B cell (primary cell): ENCODE results near the gene PTPRN2. TPM values are rescaled to one million over a fixed set of nuclear protein-coding genes. Genes with fewer than 3 reads are reported as not detected.

Source experiments
- ATAC-seq: fragments of 200-7000 bp; cut with Tn5 transposase; one replicate; pipeline ENCODE4 v1.10.0; 2021; ENCODE audit warnings: low read depth, mild to moderate bottlenecking, moderate number of reproducible peaks, moderate library complexity
- CTCF ChIA-PET: fragments of 350-600 bp; sonication (Branson Sonifier 250); formaldehyde crosslinking; loops from one replicate; lab custom pipeline; 2021; ENCODE audit warnings: antibody characterized with exemption, inconsistent platforms; lab: Charles Lee
- POLR2A ChIA-PET: fragments of 350-600 bp; sonication (Branson Sonifier 250); formaldehyde crosslinking; loops from one replicate; lab custom pipeline; 2021; ENCODE audit warnings: antibody characterized with exemption; lab: Charles Lee
- DNase-seq: peaks from one replicate; pipeline ENCODE4 v3.0.0; 2013
- H2AFZ ChIP-seq: 2 replicates; pipeline ENCODE4 v1.6.1; 2012; ENCODE audit warnings: mild to moderate bottlenecking, low read depth, low read length; ENCODE audit not compliant: insufficient read depth, poor library complexity, severe bottlenecking
- H3K27ac ChIP-seq, 2 donors: 1 replicate in 1 of 2; 2 replicates in 1 of 2; pipeline ENCODE4 v1.5.1; 2012 to 2013; ENCODE audit warnings: low read length in 2 of 2, mild to moderate bottlenecking in 2 of 2, moderate library complexity in 1 of 2
- H3K27me3 ChIP-seq, 4 experiments: fragments of 200-600 bp in 1 of 4; sonication (generic) in 1 of 4; replicated peaks in 1 of 4; 1 replicate in 2 of 4; 2 replicates in 2 of 4; pipeline versions ENCODE4 v1.6.1 to v1.7.0; 2013 to 2016; ENCODE audit warnings: low read length in 3 of 4, mild to moderate bottlenecking in 2 of 4, mixed read lengths in 1 of 4, moderate library complexity in 1 of 4; ENCODE audit not compliant: insufficient read depth in 4 of 4, control insufficient read depth in 3 of 4; ENCODE audit errors: control extremely low read depth in 1 of 4
- H3K36me3 ChIP-seq, 2 experiments: replicated peaks in 1 of 2; 1 replicate in 1 of 2; 2 replicates in 1 of 2; pipeline versions ENCODE4 v1.6.1 to v1.7.1; 2013; ENCODE audit warnings: low read length in 1 of 2; ENCODE audit not compliant: insufficient read depth in 2 of 2, control insufficient read depth in 1 of 2; ENCODE audit errors: control extremely low read depth in 1 of 2, extremely low read depth in 1 of 2
- H3K4me1 ChIP-seq, 2 donors: fragments of 200-600 bp in 1 of 2; sonication (generic) in 1 of 2; 1 replicate in 1 of 2; 2 replicates in 1 of 2; pipeline versions ENCODE4 v1.5.1 to v1.6.1; 2013 to 2017; ENCODE audit warnings: low read length in 2 of 2; ENCODE audit not compliant: control insufficient read depth in 2 of 2, insufficient read depth in 2 of 2
- H3K4me2 ChIP-seq: replicated peaks from 2 replicates; pipeline ENCODE3; 2012; ENCODE audit warnings: mild to moderate bottlenecking, low read depth, low read length; ENCODE audit not compliant: poor library complexity, severe bottlenecking
- H3K4me3 ChIP-seq, 5 experiments: fragments of 200-600 bp in 1 of 5; sonication (generic) in 1 of 5; 1 replicate in 3 of 5; 2 replicates in 2 of 5; pipeline versions ENCODE4 v1.5.1 to v1.7.0; 2011 to 2016; ENCODE audit warnings: low read length in 4 of 5, mild to moderate bottlenecking in 4 of 5, low read depth in 2 of 5, control low read depth in 1 of 5, moderate library complexity in 1 of 5; ENCODE audit not compliant: insufficient read depth in 1 of 5; ENCODE audit errors: control extremely low read depth in 1 of 5, extremely low read depth in 1 of 5
- H3K79me2 ChIP-seq: fragments of 200-600 bp; sonication (generic); one replicate; pipeline ENCODE4 v1.6.0; 2016; ENCODE audit warnings: low read length; ENCODE audit not compliant: control insufficient read depth, insufficient read depth
- H3K9ac ChIP-seq: fragments of 200-600 bp; sonication (generic); 2 replicates; pipeline ENCODE4 v1.6.1; 2017; ENCODE audit warnings: mild to moderate bottlenecking, low read length, moderate library complexity
- H3K9me3 ChIP-seq, 3 donors: one replicate each; pipeline versions ENCODE4 v1.6.1 to v1.7.1; 2013; ENCODE audit warnings: low read length in 2 of 3; ENCODE audit not compliant: control insufficient read depth in 2 of 3, insufficient read depth in 1 of 3; ENCODE audit errors: control extremely low read depth in 1 of 3
- H4K20me1 ChIP-seq: 2 replicates; pipeline ENCODE4 v1.6.0; 2012; ENCODE audit warnings: mild to moderate bottlenecking, low read length; ENCODE audit not compliant: insufficient read depth, control insufficient read depth, poor library complexity, severe bottlenecking
- H3K27ac Mint-ChIP-seq: one replicate; pipeline ENCODE4 v1.8.0; 2021; ENCODE audit warnings: mixed read lengths
- H3K27me3 Mint-ChIP-seq: one replicate; pipeline ENCODE4 v1.8.0; 2021; ENCODE audit warnings: mixed read lengths
- H3K4me1 Mint-ChIP-seq: one replicate; pipeline ENCODE4 v1.8.0; 2021; ENCODE audit warnings: mixed read lengths
- H3K4me3 Mint-ChIP-seq: one replicate; pipeline ENCODE4 v1.8.0; 2021; ENCODE audit warnings: mixed read lengths
- H3K9me3 Mint-ChIP-seq: one replicate; pipeline ENCODE4 v1.8.0; 2022; ENCODE audit warnings: mixed read lengths; ENCODE audit not compliant: insufficient read depth
- EZH2 ChIP-seq: IDR thresholded peaks from 2 replicates; pipeline ENCODE4 v1.6.1; 2012; ENCODE audit warnings: borderline replicate concordance, low read depth, mild to moderate bottlenecking, moderate library complexity, low read length; ENCODE audit not compliant: insufficient read depth, poor library complexity, severe bottlenecking
- WGBS: methylation state at CpG from one replicate; pipeline ENCODE4 v1.1.5; 2013; ENCODE audit warnings: missing lambda C conversion rate; ENCODE audit not compliant: insufficient coverage; 5-methylcytosine and 5-hydroxymethylcytosine counted together
- intact Hi-C: fragments of 100-400 bp; cut with micrococcal nuclease; formaldehyde crosslinking; loops from one replicate; pipeline ENCODE4 v1.10.0; 2022
- polyA plus RNA-seq: library from polyadenylated mRNA; depleted of rRNA; stranded (reverse); fragments of >200 nt; gene quantifications from 2 replicates; pipeline ENCODE4 v1.2.3, GENCODE V29; 2012
- total RNA-seq, 2 donors: library from RNA; stranded (reverse); fragments of 120-200 nt in 1 of 2; gene quantifications; 1 replicate in 1 of 2; 2 replicates in 1 of 2; pipeline versions ENCODE4 v1.2.3 to v1.2.4, GENCODE V29; 2013 to 2022
- TF ChIP-seq, protein P1 (sequence below): fragments of 200-600 bp; IDR thresholded peaks from one replicate; pipeline ENCODE4 v1.8.0; 2022; ENCODE audit warnings: antibody characterized with exemption, mild to moderate bottlenecking

The PTPRN2 gene
- total and polyA plus RNA-seq, 2 donors (not counting 1 experiment from before 2014, with no cell fraction given), result 2.0 to 5.0 TPM

DNA sequence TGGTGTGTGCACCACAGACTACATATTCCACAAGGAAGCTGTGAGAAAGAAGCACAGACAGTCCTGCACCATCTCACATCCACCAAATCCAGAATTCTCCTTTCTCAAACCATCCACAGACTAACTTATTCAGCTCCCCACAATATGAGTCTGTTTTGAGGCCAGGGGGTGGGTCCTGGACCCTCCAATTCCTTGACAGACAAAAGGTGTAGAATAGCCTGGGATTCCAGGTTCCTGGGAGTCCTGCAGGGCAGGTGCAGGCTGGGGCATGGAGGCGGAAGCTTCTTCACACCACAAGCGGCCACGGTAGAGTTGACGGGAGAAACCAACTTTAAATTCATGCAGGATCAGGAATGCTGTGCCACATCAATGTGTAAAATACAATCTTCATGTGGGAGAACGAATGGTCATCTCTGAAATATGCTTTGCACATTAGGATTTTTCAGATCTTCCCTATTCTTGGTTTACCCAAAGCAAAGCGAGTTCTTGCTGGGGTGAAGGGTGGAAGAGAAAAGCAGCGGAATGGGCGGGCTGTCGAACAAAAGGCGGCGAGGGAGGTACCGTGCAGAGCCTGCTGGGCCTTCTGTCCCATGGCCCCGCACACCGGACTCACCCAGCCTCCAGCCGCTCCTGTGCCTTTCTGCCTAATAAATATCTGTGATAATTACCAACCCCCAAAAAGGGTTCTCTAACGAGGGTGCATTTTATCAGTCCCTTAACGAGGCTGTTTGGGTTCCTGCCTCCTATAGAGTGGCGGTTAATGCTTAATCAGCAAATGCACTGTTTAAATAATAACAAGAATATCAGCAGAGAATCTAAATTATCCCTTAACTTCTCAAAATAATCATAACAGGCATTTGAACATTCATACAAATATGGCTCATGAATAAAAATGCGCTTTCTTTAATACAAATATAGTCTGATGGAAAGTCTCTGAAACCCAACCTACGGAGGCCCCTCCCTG is 736.9 kb downstream of the PTPRN2 start:
- Mint-ChIP-seq H3K9me3 (no peaks in the 10 kb centered on the region), H3K4me3 (no peak overlapping the region), H3K27me3 (no peaks in the 10 kb centered on the region), H3K4me1 (peaks cover 15% of the 10 kb centered on the region), H3K27ac (peak overlapping the region; percentile 41)
- Histone ChIP-seq H3K36me3 (no peaks in the 10 kb centered on the region), H3K27me3 (no peaks in the 10 kb centered on the region), H3K9me3 (peaks cover 0 to 38% (median 0%) of the 10 kb centered on the region in 3 donors), H4K20me1 (no peaks in the 10 kb centered on the region), H3K4me2 (no peak overlapping the region), H3K9ac (no peak overlapping the region), H3K4me3 (no peak overlapping the region), H3K79me2 (no peaks in the 10 kb centered on the region), H3K27ac (no peak overlapping the region), H2AFZ (peak overlapping the region; percentile 57), H3K4me1 (peaks cover 0 to 29% of the 10 kb centered on the region in 2 donors)
- POLR2A ChIA-PET, result no interaction called here
- ATAC-seq (no peak), DNase-seq (no peak)
- intact Hi-C loops, result no loop called here
- TF ChIP-seq, protein P1, sequence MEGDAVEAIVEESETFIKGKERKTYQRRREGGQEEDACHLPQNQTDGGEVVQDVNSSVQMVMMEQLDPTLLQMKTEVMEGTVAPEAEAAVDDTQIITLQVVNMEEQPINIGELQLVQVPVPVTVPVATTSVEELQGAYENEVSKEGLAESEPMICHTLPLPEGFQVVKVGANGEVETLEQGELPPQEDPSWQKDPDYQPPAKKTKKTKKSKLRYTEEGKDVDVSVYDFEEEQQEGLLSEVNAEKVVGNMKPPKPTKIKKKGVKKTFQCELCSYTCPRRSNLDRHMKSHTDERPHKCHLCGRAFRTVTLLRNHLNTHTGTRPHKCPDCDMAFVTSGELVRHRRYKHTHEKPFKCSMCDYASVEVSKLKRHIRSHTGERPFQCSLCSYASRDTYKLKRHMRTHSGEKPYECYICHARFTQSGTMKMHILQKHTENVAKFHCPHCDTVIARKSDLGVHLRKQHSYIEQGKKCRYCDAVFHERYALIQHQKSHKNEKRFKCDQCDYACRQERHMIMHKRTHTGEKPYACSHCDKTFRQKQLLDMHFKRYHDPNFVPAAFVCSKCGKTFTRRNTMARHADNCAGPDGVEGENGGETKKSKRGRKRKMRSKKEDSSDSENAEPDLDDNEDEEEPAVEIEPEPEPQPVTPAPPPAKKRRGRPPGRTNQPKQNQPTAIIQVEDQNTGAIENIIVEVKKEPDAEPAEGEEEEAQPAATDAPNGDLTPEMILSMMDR, result no peak
- no peak for TF ChIP-seq EZH2
- 94% methylated on average over 9 of the region's 20 CpGs for WGBS
- CTCF ChIA-PET, result no interaction called here

DNA sequence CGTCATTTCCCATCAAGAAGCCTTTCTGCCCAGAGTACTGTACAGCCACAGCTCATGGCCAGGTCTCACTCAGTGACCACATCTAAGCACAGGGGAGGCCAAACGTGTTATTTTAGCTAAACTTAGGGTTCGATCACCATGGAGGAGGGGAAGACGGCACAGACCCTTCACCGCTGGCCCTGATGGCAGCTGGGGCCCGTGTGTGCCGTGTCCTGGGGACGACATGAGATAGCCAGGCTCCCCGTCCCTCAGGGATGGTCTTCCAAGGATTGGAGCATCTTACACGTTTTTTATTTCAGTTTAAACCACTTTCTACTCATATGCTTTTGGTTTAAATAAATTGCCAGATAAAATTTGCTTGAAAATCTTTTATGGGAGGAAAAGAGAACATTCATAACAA is 737.9 kb downstream of the PTPRN2 start:
- Histone ChIP-seq H3K9ac (no peak overlapping the region), H4K20me1 (no peaks in the 10 kb centered on the region), H3K4me1 (peaks cover 0 to 19% of the 10 kb centered on the region in 2 donors), H3K27me3 (no peaks in the 10 kb centered on the region), H2AFZ (no peak overlapping the region), H3K9me3 (peaks cover 0 to 30% (median 0%) of the 10 kb centered on the region in 3 donors), H3K27ac (no peak overlapping the region), H3K4me2 (no peak overlapping the region), H3K36me3 (no peaks in the 10 kb centered on the region), H3K79me2 (no peaks in the 10 kb centered on the region), H3K4me3 (no peak overlapping the region)
- intact Hi-C loops, result no loop called here
- WGBS, result 92% methylated on average over 7 of the region's 10 CpGs
- Mint-ChIP-seq H3K9me3 (no peaks in the 10 kb centered on the region), H3K4me1 (peaks cover 12% of the 10 kb centered on the region), H3K27ac (no peak overlapping the region), H3K4me3 (no peak overlapping the region), H3K27me3 (no peaks in the 10 kb centered on the region)
- no peak for DNase-seq
- ChIA-PET CTCF (no interaction called here), POLR2A (no interaction called here)
- TF ChIP-seq, protein P1, result no peak
- ATAC-seq, result no peak
